Germinal center (tissue), 1 donor: ENCODE measurements around the gene CDYL.
A peak's percentile ranks its signal among the peaks of the same experiment; 100 is the strongest.
"Not testable (repeated sequence)": the region's sequence is repeated elsewhere in the genome, so short reads cannot be mapped to it uniquely, and the experiment has no call there.

Source experiments
- DNase-seq: peaks from one replicate; pipeline ENCODE4 v3.0.0; 2012; ENCODE audit warnings: mixed read lengths, low spot score

Gene CDYL

GRCh38 chr6:5003604-5004372 lies 227.6 kb downstream of the CDYL start, which contains the start of gene RPP40:
TSS of gene RPP40 (minus strand) at chr6:5004037. CDS start at chr6:5004002, 35 bp downstream.
- DNase-seq, result peak; percentile 95

GRCh38 chr6:5004373-5005037 lies 228.3 kb downstream of the CDYL start:
- DNase-seq, result no peak

- DNase-seq, result not testable (repeated sequence)
These were observed 228.8 kb downstream of the CDYL start for GRCh38 chr6:5005038-5005433.
